CD4-positive, alpha-beta T cell treated with Interleukin-6 at 100 ng/mL for 8 hours (primary cell): ENCODE results near the gene GALNT15.

ENCODE experiments used
- DNase-seq: peaks from one replicate; pipeline ENCODE4 v3.0.0-alpha.2; 2020; ENCODE audit warnings: mixed read lengths, low spot score

The GALNT15 gene

DNA sequence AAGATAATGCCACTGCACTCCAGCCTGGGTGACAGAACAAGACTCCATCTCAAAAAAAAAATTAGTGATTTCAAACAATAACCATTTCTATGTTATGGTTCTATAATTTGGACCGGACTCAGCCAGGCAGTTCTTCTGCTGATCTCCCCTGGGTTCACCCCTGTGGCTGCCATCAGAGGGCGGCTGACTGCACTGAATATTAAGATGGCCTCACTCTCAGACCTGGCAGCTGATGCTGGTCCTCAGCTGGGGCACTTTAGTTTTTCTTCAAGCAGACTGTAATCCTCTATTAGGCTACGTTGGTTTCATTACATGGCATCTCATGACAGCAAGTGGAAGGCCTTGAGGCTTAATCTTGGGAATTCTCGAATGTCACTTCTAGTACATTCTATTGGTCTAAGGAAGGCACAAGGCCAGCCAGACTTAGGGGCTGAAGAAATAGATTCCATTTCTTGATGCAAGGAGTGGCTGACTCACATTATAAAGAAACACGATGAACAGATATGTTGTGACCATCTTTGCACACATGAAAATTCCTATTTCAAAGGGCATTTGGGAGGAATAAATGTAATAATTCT lies 12.8 kb downstream of the GALNT15 start:
- no peak for DNase-seq

DNA sequence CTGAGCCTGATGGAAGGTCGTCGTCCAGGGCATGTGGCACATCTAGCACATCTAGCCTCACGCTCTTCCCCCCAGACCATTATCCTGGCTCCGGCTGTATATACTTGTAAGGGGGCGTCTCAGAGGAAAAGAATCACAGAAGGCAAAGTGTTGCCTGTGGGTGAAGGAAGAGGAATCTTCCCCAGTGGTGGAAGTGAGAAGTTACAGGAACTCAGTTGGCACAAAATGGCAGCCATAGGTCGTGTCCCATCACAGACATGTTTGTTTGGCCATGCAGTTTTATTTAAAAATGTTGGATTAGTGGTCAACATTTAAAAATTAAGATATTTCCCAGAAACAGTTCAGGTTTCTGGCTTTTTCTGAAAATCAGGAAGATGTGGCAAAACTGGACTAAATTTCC lies 13.6 kb downstream of the GALNT15 start:
- no peak for DNase-seq

DNA sequence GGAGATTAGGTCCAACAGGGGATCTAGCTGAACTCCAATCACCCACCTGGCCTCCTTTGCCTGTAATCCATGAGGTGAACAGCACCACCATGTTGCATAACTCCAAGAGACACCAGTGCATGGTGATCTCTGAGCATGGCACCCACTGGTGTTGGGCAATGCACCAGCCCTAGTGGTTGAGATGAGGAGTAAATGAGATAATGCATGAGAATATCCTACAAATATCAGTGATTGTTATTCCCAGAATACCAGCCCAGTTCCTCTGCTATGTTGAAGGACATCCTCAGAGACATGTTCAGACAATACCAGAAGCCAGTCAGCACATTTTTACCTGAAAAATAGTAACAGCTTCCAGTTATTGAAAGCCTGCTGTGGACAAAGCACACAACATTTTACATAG lies 14.7 kb downstream of the GALNT15 start:
- no peak for DNase-seq

DNA sequence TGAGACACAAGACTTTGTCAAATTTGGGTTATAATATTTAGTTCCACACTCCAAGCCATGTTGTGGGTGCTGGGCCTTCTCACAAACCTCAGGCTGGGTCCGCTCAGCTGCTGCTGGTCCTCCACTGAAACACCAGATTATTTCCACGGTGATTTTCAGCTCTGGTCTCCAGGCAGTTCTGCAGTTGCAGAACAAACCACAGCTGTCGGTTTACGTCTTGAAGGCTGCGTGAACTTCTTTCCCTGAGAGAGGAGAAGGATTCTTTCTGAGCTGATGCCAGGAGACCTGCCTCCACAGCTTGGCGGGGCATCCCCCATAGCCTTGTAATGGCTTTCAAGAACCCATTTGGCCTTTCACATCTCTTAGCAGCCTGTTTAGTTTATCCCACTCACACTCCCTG lies 16.2 kb downstream of the GALNT15 start:
- no peak for DNase-seq

DNA sequence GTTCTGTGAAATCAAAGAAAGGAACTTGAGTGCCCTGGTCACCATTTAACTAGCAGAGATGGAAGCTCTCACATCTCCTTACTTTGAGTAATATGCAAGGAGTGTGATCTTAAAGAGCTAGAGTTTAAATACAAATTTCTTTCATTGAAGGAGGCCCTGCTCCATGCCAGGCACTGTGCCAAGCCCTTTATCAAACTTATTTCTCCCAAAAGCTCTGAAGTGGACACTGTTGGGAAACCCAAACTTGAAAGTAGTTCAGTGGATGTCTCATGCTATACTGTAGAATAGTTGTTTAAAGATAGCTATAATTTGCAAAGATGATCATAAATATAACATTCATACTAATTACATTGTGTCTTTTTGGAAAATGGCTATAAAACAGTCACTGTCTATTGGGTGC lies 17.1 kb downstream of the GALNT15 start:
- DNase-seq: no peak

DNA sequence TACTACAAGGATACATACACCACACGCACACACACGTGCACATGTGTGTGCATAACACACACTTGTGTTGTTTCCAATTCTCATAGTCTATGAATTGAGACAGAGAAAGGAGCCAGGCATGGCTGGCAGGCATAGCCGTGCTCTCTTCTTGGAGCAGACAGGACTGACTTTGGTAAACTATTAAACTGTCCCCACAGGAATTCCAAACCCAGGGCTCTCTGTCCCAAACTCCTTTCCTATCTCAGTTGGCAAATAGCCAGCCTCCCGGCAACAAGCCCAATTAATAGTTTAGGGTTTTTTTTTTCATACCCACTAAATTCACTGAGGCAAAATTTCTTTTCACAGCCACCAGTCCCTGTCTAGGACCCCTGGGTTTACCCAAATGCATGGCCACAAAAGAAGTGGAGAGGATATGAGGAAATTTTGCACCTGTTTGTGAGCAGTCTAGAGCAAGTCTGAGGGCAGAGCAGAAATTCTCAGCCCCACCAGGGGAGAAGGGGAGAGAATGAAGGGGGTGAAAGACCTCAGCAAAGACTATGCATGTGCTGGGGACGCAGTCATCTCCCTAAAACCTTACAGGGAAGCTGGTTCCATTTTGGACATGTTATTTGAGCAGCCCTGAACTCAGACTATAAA lies 17.8 kb downstream of the GALNT15 start:
- DNase-seq: no peak

DNA sequence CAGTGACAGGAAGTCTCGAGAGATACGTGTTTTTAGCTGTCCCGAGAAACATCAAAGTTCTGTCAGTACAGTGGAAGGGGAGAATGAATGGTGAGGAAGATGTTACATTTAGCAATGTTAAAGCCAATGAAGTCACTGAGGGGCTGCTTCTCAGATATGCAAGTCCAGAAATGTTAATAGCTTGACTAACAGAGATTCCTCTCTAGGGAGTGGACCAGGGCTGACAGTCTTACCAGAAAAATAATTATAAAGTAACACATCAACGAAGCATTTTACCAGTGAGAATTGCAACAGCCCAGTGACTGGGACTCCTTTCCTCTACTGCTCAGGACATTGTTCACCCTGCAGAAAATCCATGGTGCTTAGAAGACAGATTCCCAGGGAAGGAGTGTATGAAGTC lies 23.9 kb downstream of the GALNT15 start:
- DNase-seq: no peak

DNA sequence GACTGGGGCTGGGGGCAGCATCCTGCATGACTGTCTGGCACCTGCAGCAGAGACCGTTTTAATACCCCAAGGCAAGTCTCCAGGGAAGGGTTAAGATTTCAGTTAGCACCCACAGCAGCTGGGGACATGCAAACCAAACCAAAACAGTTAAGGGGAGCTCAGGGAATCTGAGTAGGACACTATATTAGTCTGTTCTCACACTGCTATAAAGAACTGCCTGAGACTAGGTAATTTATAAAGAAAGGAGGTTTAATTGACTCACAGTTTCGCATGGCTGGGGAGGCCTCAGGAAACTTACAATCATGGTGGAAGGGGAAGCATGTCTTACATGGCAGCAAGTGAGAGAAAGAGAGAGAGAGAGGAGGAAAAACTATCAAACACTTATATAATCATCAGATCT lies 25.3 kb downstream of the GALNT15 start:
- no peak for DNase-seq

DNA sequence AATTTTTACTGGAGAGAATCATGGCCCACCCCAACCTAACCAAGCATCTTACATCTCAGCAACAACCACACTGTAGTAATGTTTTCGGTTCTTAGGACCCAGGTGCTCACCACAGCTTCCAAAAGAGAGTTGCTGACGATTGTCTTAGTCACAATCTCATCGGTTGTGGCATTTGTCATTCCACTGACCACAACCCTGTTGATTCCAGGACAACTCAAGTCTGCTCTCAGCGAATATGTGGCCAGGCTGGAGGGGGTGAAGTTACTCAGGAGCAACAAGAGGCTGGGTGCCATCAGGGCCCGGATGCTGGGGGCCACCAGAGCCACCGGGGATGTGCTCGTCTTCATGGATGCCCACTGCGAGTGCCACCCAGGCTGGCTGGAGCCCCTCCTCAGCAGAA lies 25.9 kb downstream of the GALNT15 start:
- DNase-seq: no peak

DNA sequence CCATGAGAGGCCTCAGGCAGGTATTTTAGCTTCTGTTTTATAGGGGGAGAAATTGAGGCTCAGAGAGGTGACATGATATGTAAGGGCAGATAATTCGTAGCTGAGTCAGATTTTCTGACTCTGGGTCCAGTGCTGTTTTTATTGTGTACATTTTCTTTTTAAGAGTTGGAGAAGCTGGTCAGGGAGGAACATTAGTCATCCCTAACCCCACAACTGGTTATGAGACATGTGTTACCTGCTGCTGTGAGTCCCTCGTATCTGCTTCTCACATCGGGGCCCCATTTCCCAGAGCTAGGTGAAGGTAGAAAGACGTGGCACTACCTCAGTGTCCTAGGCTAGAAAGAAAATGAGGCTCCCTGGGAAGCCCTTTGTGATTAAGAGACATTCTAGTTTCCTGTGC lies 28.6 kb downstream of the GALNT15 start:
- DNase-seq: no peak

DNA sequence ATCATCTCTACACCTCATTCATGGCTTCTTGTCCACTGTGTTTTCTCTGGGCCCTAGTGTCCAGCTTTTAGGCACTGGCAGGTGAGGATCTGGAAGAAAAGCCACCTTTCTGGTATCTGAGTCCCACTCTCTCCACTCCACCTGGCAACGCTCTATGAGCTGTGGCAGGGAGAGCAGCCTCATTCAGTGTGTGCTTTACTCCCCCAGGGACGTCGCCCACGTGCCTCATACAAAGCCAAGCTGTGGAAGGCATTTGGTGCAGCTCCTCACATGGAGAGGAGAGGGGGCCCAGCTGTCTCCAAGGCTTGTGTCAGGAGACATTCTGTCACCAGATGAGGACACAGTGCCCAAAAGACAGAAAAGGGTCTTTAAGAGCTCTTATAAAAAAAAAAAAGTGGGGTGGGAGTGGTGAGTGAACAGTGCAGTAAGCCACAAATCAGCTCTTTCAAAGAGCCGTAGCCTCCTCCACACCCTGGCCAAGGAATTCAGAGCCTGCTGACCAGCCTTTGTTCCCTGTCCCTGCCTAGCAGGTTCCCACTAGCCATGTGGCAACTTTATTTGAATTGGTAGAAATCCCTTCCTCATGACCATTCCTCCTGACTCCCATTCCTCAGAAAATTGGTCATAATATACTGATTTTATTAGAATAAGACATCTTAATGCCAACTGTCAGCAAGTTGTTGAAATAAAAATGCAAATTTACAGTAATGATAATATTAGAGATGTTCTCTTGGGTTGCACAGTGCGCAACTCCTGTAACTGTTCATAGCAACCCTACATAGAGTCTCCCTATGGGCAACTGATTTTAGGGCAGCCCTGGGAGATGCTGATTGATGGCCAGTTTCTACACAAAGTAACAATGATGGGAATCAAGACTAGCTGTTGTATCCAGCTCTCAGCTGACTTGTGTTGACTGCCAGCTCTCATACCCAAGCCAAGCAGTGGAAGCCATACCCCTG lies 29.5 kb downstream of the GALNT15 start:
- no peak for DNase-seq

DNA sequence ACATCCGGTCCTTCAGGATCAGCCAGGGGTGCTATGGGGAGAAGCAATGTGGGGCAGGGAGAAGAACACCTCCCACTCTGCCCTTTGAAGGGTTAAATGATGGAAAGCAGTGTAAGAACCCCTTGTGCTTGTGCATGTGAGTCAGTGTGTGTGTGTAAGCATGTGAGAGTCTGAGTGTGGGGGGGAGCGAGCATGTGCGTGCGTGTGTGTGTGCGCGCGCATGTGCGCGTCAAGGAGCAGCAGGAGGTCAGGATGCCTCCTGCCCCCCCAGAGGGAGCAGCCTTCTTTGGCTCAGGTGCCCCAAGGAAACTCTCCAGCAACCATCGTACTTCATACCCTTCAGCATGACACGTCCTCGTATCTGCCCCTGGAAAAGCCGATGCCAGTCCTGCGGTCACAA lies 30.3 kb downstream of the GALNT15 start:
- DNase-seq: no peak

DNA sequence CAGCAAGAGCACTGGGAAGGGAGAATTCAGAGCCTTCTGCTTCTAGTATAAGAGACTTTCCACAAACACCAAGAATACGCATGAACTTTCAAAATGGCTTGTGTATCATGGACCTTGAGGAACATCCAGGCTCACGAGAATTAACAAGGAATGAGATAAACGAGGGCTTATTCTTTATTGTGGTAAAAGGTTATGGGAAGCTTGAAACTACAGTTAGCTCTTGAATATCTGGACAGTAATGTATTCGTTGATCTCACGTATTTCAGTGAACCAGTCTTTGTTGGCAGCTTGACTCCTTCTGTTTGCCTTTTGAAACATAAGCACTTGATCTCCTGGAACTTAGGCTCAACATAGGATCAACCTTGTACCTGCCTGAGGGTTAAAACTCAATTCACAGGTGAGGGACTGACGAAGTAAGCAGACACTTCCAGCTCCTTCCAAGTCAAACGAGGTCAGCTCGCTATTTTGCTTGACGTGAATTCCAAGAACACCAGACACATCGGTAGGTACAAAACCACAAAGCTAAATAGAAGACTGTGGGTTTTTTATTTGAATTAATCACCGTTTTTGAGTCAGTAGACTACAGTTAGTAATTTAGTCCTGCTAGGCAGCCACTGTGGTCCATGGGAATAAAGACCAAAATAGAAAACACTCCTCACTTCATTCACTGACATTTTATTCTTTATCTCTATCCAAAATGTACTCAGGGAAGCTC lies 30.8 kb downstream of the GALNT15 start:
- no peak for DNase-seq

DNA sequence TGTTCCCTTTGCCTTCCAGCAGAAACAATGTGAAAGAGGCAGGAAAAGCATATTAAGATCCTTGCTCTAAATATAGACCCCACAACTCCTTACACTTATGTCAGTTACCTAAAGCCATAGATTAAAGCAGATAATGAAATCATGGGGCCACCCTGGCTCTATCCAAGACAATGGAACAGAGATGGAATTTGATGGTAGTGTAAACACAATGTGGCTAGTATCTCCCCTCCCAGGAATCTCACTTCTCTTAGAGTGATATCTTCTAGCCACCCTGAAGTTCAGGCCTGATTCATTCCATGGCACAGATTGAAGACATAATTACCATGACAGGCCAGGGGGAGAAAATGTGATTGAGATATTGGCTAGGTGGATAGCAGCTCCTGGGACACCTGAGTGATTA lies 32.6 kb downstream of the GALNT15 start:
- no peak for DNase-seq

DNA sequence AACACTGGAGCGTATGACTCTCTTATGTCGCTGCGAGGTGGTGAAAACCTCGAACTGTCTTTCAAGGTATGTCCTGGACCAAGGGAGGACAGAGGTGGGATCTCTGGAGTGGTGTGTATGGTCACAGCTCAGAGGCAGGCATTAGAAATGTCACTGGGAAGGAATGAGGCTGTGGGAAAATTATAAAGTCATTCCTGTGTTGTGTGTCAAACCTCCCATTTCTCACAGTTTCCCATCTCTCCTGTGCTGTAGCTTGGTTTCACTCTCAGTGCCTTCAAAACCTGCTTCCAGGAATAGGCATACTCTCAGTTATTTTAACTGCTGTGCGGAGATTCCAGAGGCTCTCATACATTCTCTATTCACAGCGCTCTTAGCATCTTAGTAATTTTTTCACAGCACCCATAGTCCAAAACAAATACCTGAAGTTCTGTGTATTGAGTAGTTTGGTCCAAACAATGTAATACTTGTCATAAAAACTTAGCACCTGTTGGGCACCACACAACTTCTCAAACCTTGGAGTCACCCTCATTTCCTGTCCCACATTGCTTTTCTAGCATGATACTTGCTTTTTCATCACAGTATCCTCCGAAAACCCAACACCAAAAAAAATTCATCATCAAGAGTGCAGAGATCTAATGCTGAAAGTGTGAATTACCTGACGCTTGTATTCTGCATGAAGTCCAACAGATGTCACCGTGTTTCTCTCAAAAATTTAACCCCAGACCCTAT lies 36.9 kb downstream of the GALNT15 start:
- no peak for DNase-seq

DNA sequence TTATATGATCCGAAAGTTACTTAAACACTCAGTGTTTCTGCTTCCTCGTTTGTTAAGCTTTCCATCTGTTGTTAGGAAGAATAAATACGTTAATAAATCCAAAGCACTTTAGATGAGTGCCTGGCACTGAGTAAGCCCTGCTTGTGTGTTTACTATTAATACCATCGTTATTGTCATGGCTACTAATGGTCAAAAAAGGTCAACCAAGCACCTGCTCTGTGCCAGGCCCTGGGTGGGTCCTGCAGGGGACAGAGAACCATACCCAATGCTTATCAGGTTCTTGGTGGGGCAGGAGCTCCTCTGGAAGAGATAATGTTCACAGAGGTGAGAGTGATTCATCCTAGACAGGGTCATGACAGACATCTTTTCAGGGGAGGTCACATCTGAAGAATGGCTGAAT lies 39.9 kb downstream of the GALNT15 start:
- no peak for DNase-seq

DNA sequence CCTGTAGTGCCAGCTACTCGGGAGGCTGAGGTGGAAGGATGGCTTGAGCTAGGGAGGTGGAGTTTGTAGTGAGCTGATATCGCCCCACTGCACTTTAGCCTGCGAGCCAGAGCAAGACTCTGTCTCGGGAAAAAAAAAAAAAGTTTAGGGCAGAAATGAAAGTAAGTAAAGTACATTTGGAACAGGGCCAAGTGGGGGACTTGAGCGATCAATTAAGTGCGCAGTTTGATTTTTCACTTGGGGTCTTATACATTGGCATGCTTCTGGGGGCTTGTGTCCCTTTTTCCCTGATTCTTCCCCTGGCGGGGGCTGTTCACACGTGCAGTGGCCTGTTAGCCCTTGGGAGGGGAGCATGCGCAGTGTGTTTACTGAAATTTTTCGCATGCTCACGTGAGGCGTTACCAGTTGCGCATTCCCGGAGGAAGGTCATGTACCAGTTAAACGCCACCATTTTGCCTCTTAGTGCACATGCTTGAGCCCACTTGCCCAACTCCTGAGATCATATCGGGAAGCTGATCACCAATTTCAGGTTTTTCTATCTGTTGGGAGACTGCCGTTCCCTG lies 42.0 kb downstream of the GALNT15 start:
- DNase-seq: no peak

DNA sequence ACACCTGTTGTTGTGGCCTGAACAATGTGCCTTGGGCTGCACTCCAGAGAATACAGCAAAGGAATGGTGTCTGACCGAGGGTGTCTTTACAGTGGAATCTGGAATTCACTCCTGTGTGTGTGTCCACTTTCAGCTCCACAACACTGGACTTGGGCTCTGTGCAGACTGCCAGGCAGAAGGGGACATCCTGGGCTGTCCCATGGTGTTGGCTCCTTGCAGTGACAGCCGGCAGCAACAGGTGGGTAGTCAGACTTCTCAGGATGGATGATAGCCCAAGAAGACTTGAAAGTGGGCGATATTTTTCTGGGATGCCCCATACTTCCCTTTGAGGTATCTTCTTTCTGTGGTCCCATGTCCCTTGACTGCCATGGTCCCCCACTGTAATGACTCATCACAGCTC lies 45.3 kb downstream of the GALNT15 start:
- no peak for DNase-seq

DNA sequence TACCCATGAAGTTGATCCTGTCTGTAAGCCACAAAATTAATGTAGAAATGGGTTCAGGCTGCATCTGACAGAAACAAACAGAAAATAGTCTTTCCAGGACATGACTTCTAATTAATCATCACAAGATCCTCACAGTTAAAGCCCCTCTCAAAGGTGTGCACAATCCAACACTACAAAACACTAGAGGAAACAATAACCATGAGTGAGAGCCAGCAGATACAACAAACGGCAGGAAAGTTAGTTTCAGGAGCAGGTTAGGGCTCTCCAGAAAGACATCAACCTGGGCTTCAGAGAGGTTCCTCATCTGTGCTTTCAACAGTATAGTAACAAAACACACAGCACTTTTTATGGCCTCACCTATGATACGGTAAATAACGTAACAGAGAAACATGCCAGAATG lies 47.5 kb downstream of the GALNT15 start:
- DNase-seq: no peak

DNA sequence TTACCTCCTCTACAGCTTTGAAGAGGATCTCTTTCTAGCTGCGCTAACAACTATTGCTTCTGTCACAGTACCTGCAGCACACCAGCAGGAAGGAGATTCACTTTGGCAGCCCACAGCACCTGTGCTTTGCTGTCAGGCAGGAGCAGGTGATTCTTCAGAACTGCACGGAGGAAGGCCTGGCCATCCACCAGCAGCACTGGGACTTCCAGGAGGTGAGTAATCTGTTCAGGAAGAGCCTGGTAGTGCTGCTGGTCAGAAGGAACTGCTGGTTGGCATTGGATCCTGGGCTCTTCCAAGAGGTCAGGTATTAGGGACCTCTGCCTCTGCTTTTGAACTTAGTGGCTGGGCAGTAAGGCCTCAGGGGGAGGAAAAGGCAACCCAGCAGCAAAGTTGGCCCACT lies 48.1 kb downstream of the GALNT15 start:
- no peak for DNase-seq

DNA sequence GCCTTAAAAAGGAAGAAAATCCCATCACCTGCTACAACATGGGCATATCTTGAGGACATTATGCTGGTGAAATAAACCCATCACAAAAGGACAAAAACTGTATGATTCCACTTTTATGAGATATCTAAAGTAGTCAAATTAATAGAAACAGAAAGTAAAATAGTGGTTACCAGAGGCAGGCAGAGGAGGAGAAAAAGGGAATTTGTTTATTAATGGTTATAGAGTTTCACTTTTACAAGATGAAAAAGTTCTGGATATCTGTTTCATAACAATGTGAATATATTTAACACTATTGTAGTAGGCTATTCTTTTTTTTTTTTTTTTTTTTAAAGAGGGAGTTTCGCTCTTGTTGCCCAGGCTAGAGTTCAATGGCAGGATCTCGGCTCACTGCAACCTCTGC lies 49.8 kb downstream of the GALNT15 start:
- DNase-seq: no peak

DNA sequence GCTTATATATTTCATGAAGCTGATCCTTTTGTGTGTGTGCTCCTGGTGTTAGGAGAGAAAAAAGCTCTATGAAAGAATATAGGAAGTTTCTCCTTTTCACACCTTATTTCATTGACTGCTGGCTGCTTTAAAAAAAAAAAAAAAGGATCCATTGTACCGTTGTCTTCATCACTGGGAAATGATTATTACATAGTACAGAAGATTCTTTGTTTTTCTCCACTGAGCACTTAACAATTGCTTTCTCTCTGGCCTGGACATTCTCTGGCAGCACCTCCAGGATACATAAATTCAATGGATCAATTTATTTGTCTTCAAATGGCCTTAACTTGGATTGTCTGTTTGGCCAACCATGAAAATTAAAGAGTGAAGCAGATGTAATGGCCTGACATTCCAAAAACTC lies 53.1 kb downstream of the GALNT15 start:
- no peak for DNase-seq
